SK-N-SH (cell line): Measurements from ENCODE around the gene TRIP13.

Experiments
- CTCF ChIP-seq: fragments of 200-600 bp; sonication (generic); IDR thresholded peaks from 2 replicates; pipeline ENCODE4 v1.6.1; 2017; ENCODE audit warnings: antibody characterized with exemption, mild to moderate bottlenecking, moderate library complexity
- MXI1 ChIP-seq: IDR thresholded peaks from 2 replicates; pipeline ENCODE4 v1.6.1; 2012; ENCODE audit warnings: mild to moderate bottlenecking, low read depth, low read length, improper control_type of control experiment
- REST ChIP-seq: IDR thresholded peaks from 2 replicates; pipeline ENCODE4 v1.6.1; 2012; ENCODE audit warnings: mild to moderate bottlenecking, low read depth, low read length, moderate library complexity
- RFX5 ChIP-seq: IDR thresholded peaks from 2 replicates; pipeline ENCODE4 v1.6.1; 2012; ENCODE audit warnings: mild to moderate bottlenecking, improper control_type of control experiment, low read length

- TF ChIP-seq CTCF (no peak), REST (no peak), MXI1 (no peak), RFX5 (no peak)
Measured at GRCh38 chr5:930866-931265, 38.2 kb downstream of the TRIP13 start.
